OCI-LY3 (cell line): ENCODE results near the gene EAF1.

Source experiments
- EZH2phosphoT487 ChIP-seq: fragments of 200-600 bp; shearing (Covaris generic); IDR thresholded peaks from 2 replicates; pipeline ENCODE4 v1.6.1; 2018; ENCODE audit warnings: antibody characterized with exemption, mixed run types, low read depth
- TF ChIP-seq, protein P1 (sequence below): fragments of 200-600, 300-600 bp; sonication (generic); IDR thresholded peaks from 2 replicates; pipeline ENCODE4 v1.5.1; 2014; ENCODE audit warnings: antibody characterized with exemption, low read length, low read depth

DNA sequence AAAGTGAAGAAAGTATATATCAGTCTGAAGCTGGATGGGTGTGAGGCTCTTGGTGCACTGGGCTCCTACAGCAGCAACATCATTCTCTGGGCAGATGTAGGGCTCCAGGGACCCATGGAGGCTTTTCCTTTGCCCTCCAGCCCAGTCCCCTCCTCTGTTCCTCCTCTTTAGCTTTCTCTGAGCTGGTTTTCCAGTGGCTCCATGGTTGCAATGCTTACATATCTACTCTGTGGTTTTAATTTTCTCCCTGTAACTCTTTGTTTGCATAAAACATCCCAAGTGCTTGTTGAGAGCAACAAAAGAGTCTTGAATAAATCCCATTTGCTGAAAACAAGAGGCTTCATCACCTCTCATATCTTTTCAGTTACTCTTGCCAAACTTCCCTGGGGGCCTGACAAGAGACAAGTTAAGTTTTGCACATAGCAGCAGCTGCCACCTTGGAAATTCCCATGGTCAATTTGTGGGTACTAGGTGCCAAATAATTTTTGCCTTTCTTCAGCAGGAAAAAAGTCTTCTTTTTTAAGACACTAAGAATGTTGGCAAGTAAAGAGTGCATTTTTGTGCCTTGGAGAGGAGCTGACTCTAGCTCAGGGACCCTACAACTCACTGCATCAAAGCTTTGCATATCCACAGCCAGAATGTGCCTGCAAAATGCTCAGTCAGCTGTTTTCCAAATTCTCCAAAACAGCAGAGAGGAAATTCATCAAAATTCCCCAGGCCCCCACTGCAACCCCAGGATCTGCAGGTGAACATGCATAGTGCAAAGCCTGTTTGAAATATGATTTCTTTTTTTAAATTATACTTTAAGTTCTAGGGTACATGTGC is 52.2 kb downstream of the EAF1 start:
- TF ChIP-seq, protein P1, sequence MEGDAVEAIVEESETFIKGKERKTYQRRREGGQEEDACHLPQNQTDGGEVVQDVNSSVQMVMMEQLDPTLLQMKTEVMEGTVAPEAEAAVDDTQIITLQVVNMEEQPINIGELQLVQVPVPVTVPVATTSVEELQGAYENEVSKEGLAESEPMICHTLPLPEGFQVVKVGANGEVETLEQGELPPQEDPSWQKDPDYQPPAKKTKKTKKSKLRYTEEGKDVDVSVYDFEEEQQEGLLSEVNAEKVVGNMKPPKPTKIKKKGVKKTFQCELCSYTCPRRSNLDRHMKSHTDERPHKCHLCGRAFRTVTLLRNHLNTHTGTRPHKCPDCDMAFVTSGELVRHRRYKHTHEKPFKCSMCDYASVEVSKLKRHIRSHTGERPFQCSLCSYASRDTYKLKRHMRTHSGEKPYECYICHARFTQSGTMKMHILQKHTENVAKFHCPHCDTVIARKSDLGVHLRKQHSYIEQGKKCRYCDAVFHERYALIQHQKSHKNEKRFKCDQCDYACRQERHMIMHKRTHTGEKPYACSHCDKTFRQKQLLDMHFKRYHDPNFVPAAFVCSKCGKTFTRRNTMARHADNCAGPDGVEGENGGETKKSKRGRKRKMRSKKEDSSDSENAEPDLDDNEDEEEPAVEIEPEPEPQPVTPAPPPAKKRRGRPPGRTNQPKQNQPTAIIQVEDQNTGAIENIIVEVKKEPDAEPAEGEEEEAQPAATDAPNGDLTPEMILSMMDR, result no peak
- TF ChIP-seq EZH2phosphoT487, result no peak
